T-cell (primary cell): Measurements from ENCODE around the gene GOLPH3L. TPM values are rescaled to one million over a fixed set of nuclear protein-coding genes. Genes with fewer than 3 reads are reported as not detected.
A peak's percentile ranks its signal among the peaks of the same experiment; 100 is the strongest.

Source experiments
- ATAC-seq, 4 experiments: fragments of 200-7000 bp in 3 of 4; fragments of 150-1000 bp in 1 of 4; cut with Tn5 transposase; replicated peaks in 1 of 4; 1 replicate in 3 of 4; 2 replicates in 1 of 4; pipeline ENCODE4 v1.10.0; 2021; ENCODE audit warnings: moderate library complexity in 3 of 4, mild to moderate bottlenecking in 2 of 4, moderate number of reproducible peaks in 1 of 4
- CTCF ChIA-PET, 2 donors: fragments of 300-600 bp; sonication (Branson Sonifier 250); formaldehyde crosslinking; loops; one replicate each; lab custom pipeline; 2022; ENCODE audit warnings: antibody characterized with exemption in 2 of 2; lab: Charles Lee
- POLR2A ChIA-PET, 2 donors: fragments of 300-600 bp; sonication (Branson Sonifier 250); formaldehyde crosslinking; loops; one replicate each; lab custom pipeline; 2022; ENCODE audit warnings: antibody characterized with exemption in 2 of 2; lab: Charles Lee
- DNase-seq, 35 experiments: peaks; one replicate each; pipeline versions ENCODE4 v3.0.0 to v3.0.0-alpha.2; 2013 to 2023
- H3K27ac ChIP-seq: one replicate; pipeline ENCODE4 v1.5.1; 2013; ENCODE audit warnings: low read length
- H3K27me3 ChIP-seq, 2 experiments: replicated peaks in 1 of 2; 1 replicate in 1 of 2; 2 replicates in 1 of 2; pipeline versions ENCODE4 v1.6.1 to v1.7.0; 2013; ENCODE audit warnings: low read length in 1 of 2, mixed read lengths in 1 of 2; ENCODE audit not compliant: control insufficient read depth in 2 of 2, insufficient read depth in 2 of 2; ENCODE audit errors: extremely low read depth in 1 of 2
- H3K36me3 ChIP-seq, 2 donors: 1 replicate in 1 of 2; 2 replicates in 1 of 2; pipeline versions ENCODE4 v1.6.1 to v1.7.0; 2013; ENCODE audit warnings: low read length in 1 of 2; ENCODE audit not compliant: control insufficient read depth in 2 of 2, insufficient read depth in 1 of 2; ENCODE audit errors: extremely low read depth in 1 of 2
- H3K4me1 ChIP-seq, 2 experiments: 1 replicate in 1 of 2; 2 replicates in 1 of 2; pipeline versions ENCODE4 v1.6.1 to v1.7.0; 2013; ENCODE audit warnings: low read length in 2 of 2, mixed read lengths in 1 of 2; ENCODE audit not compliant: insufficient read depth in 2 of 2, control insufficient read depth in 1 of 2; ENCODE audit errors: extremely low read depth in 1 of 2
- H3K4me3 ChIP-seq, 2 donors: 1 replicate in 1 of 2; 2 replicates in 1 of 2; pipeline versions ENCODE4 v1.5.1 to v1.7.0; 2013; ENCODE audit warnings: mild to moderate bottlenecking in 2 of 2, low read length in 1 of 2, moderate library complexity in 1 of 2; ENCODE audit not compliant: control insufficient read depth in 1 of 2; ENCODE audit errors: extremely low read depth in 1 of 2
- H3K9me3 ChIP-seq: 2 replicates; pipeline ENCODE4 v1.7.0; 2013
- H3K27ac Mint-ChIP-seq, 2 donors: one replicate each; pipeline ENCODE4 v1.8.0; 2020 to 2021; ENCODE audit warnings: mild to moderate bottlenecking in 2 of 2, mixed read lengths in 2 of 2
- H3K27me3 Mint-ChIP-seq, 2 donors: one replicate each; pipeline ENCODE4 v1.8.0; 2021 to 2022; ENCODE audit warnings: mixed read lengths in 2 of 2
- H3K36me3 Mint-ChIP-seq: one replicate; pipeline ENCODE4 v1.8.0; 2021; ENCODE audit warnings: mixed read lengths
- H3K4me1 Mint-ChIP-seq, 3 donors: one replicate each; pipeline ENCODE4 v1.8.0; 2020 to 2022; ENCODE audit warnings: mixed read lengths in 3 of 3, mild to moderate bottlenecking in 1 of 3
- H3K4me3 Mint-ChIP-seq, 3 donors: one replicate each; pipeline ENCODE4 v1.8.0; 2020 to 2022; ENCODE audit warnings: mild to moderate bottlenecking in 3 of 3, mixed read lengths in 3 of 3, moderate library complexity in 3 of 3
- H3K9me3 Mint-ChIP-seq, 3 donors: one replicate each; pipeline ENCODE4 v1.8.0; 2020 to 2022; ENCODE audit warnings: mixed read lengths in 3 of 3
- WGBS: methylation state at CpG from one replicate; pipeline ENCODE4 v1.1.5; 2013; ENCODE audit warnings: missing lambda C conversion rate; ENCODE audit not compliant: insufficient coverage; 5-methylcytosine and 5-hydroxymethylcytosine counted together
- total RNA-seq, 35 experiments: library from RNA in 6 of 35; stranded (reverse) in 6 of 35; fragments of 120-200 nt in 1 of 35; gene quantifications; one replicate each; pipeline versions ENCODE4 v1.2.1 to v1.2.4 and lab custom pipeline; 2013 to 2026

The GOLPH3L gene
- total RNA-seq (10 to 100 TPM; 10.2 to 23.7 (median 21.5) TPM), total RNA-seq (lab: John Stamatoyannopoulos, UW) (5.0 to 33.5 (median 15.4) reads per million in 29 experiments)
- total RNA-seq (2013), result 18.1 TPM

DNA sequence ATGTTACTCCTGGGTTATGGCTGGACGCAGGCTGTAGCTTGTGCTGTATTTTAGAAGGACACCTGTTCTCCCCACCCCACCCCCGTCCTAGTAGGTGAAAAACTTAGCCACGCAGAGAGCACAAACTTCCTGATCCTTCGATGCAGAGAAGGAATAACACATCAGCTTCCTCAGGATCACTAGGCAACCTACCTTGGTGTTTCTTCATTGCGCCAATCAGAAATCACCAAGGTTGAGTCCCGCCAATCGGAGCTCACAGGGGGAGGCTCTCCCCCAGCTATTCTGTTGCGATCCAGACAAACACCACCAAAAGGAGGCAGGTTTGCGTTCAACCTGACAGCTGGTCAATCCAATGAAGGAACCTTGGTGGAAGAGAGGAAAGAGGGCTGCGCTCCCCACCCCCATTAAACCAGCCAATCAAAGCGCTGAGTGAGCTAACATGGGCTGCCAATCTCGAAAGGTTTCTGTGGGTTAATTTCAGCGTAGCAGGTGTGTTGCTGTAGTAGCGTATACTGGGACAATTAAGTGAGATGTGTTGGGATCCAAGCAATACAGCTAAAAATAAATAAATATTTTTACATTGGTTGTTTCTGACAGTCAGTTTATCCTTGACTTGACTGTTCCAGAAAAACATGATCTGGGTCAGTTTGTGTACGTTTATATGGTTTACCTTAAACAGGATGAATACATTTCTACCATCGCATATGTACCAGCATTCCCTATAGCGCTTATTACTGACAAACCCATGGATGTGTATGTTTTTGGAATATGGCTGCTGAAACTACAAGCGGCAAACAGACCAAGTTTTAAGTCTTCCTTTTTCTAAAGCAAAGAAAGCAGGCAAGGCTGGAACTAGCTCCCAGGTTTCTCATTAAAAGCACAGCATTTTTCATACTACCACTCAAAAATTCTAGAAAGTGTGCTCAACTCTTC, at the start of gene GOLPH3L:
TSS of gene GOLPH3L (minus strand) at position 160 of the 933 bp plus-strand sequence. CDS start 2,316 bp downstream, outside the sequence.
- Mint-ChIP-seq H3K27me3 (no peaks in the 10 kb centered on the region), H3K4me1 (peaks cover 29 to 36% (median 31%) of the 10 kb centered on the region in 3 donors), H3K27ac (peak within 1 kb of the TSS; percentile 94 to 95), H3K9me3 (no peaks in the 10 kb centered on the region), H3K4me3 (peak within 1 kb of the TSS; percentile 94 to 99 (median 97)), H3K36me3 (peaks cover 17% of the 10 kb centered on the region)
- ChIA-PET CTCF (interaction anchor here (0.5 to 1.7 kb wide), 18 partner anchors 21 to 1337 kb away, joined by 3 to 16 read pairs (median 4); partner anchors contain the start of genes CTSS (in 1 of the 2), ENSA (in 1 of the 2), MCL1 (in 1 of the 2) and RPRD2 (in 1 of the 2)), POLR2A (interaction anchor here (0.5 to 1.6 kb wide), 31 partner anchors 9 to 1231 kb away, joined by 3 to 11 read pairs (median 4); partner anchors contain the start of genes ARNT (in 1 of the 2), ENSA (in 1 of the 2), MCL1 (in 1 of the 2) and PSMD4 (in 1 of the 2))
- no peaks in the 10 kb centered on the region for H3K9me3 ChIP-seq
- H3K36me3 ChIP-seq, result peaks cover 0 to 20% of the 10 kb centered on the region in 2 donors
- peaks cover 4 to 13% of the 10 kb centered on the region in 2 experiments for H3K4me1 ChIP-seq
- H3K4me3 ChIP-seq, result peak within 1 kb of the TSS; percentile 93 to 96
- WGBS, result 0% methylated on average over 3 of the region's 18 CpGs
- DNase-seq (peak; percentile 71 to 95 (median 90)), ATAC-seq (peak; percentile 99 to 100 (median 100))
- no peaks in the 10 kb centered on the region for H3K27me3 ChIP-seq
- H3K27ac ChIP-seq, result peak within 1 kb of the TSS; percentile 77

DNA sequence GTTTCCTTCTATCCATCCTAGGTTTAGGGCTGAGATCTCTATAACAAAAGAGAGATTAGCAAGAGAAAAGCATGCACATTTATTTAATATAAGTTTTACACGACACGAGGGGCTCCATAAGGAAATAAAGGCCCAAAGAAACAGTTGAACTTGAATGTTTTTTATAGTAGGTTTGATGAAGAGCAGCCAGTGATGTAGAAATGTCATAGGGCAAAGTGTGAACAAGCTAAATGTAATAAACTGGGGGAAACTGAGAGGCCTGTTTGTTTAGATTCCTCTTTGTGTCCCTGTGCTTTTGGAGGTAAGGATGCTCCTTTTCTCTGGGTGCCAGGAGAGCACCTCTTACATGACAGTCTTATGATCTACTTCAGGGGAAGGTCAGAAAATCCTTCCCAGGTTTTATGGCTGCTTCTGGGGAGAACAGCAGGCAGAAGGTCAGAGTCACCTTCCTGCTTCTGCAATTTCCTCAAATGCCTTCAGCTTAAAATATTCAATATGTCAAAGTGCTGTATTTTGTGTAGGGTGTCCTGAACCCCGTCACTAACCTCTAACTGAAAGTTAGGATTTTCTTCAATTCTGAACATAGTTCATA, 33.3 kb upstream of the GOLPH3L start:
- H3K27me3 Mint-ChIP-seq, result no peaks in the 10 kb centered on the region
- H3K4me1 Mint-ChIP-seq, result no peaks in the 10 kb centered on the region
- H3K27ac ChIP-seq, result no peak overlapping the region
- no peaks in the 10 kb centered on the region for H3K27me3 ChIP-seq
- ChIA-PET CTCF (no interaction called here), POLR2A (no interaction called here)
- H3K9me3 ChIP-seq, result no peaks in the 10 kb centered on the region
- no peak overlapping the region for H3K4me3 ChIP-seq
- no peaks in the 10 kb centered on the region for H3K9me3 Mint-ChIP-seq
- no peak overlapping the region for H3K4me3 Mint-ChIP-seq
- H3K27ac Mint-ChIP-seq, result no peak overlapping the region
- DNase-seq (no peak), ATAC-seq (no peak)
- peaks cover 26% of the 10 kb centered on the region for H3K36me3 Mint-ChIP-seq
- H3K4me1 ChIP-seq, result no peaks in the 10 kb centered on the region
- 80% methylated on average over 1 of the region's 3 CpGs for WGBS
- H3K36me3 ChIP-seq, result peaks cover 0 to 16% of the 10 kb centered on the region in 2 donors

DNA sequence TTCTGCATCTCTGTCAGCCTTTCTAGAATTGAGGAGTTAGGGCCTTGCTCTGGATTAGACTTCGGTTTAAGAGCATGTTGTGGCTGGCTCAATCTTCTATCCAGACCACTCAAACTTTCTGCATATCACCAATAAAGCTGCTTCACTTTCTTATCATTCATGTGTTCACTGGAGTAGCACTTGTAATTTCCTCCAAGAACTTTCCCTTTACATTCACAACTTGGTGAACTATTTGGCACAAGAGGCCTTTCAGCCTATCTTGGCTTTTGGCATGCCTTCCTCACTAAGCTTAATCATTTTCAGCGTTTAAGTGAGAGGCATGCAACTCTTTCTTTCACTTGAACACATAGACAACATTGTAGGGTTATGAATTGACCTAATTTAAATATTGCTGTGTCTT, 27.4 kb upstream of the GOLPH3L start:
- H3K27me3 Mint-ChIP-seq, result no peaks in the 10 kb centered on the region
- ATAC-seq (no peak), DNase-seq (no peak)
- no peaks in the 10 kb centered on the region for H3K36me3 ChIP-seq
- no peaks in the 10 kb centered on the region for H3K9me3 ChIP-seq
- CTCF ChIA-PET, result interaction anchor here in 1 of 2 donors (0.7 kb wide), 1 partner anchor 385 kb away, joined by 4 read pairs; no protein-coding TSS in a partner anchor
- WGBS, result 100% methylated on average over 1 of the region's 2 CpGs
- H3K4me3 ChIP-seq, result no peak overlapping the region
- H3K36me3 Mint-ChIP-seq, result no peaks in the 10 kb centered on the region
- H3K27ac Mint-ChIP-seq, result no peak overlapping the region
- H3K4me1 ChIP-seq, result no peaks in the 10 kb centered on the region
- H3K4me1 Mint-ChIP-seq, result no peaks in the 10 kb centered on the region
- no peak overlapping the region for H3K27ac ChIP-seq
- H3K9me3 Mint-ChIP-seq, result peaks cover 0 to 3% (median 0%) of the 10 kb centered on the region in 3 donors
- H3K27me3 ChIP-seq, result no peaks in the 10 kb centered on the region
- POLR2A ChIA-PET, result no interaction called here
- H3K4me3 Mint-ChIP-seq, result no peak overlapping the region

DNA sequence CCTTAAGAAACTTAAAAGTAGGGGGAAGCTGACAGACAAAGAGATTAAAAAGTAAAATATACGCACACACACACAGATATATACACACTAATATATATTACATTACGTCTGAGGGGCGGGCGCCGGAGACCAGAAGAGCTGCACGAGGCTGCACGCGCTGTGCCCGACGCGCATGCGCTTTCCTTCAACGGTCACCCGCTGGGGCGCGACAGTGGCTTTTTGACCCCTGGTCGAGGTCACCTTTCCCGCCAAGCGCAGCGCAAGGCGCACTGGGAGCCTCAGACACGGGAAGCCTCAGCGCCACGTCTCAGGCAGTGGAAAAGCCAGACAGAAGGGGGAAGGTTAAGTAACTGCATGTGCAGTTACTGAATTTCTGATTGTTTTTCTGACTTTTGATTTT, 23.7 kb upstream of the GOLPH3L start, which contains the start of gene HORMAD1:
TSS of gene HORMAD1 (minus strand) at position 193 of the 400 bp plus-strand sequence. CDS start 1,390 bp downstream, outside the sequence.
- peaks cover 0 to 3% (median 0%) of the 10 kb centered on the region in 3 donors for H3K9me3 Mint-ChIP-seq
- Histone ChIP-seq H3K27ac (no peak within 1 kb of the TSS), H3K4me3 (no peak within 1 kb of the TSS), H3K27me3 (no peaks in the 10 kb centered on the region), H3K4me1 (no peaks in the 10 kb centered on the region), H3K9me3 (no peaks in the 10 kb centered on the region), H3K36me3 (no peaks in the 10 kb centered on the region)
- ChIA-PET POLR2A (no interaction called here), CTCF (interaction anchor here in 1 of 2 donors (0.7 kb wide), 1 partner anchor 198 kb away, joined by 4 read pairs; no protein-coding TSS in a partner anchor)
- WGBS, result 96% methylated on average over 9 of the region's 24 CpGs
- ATAC-seq, result no peak
- H3K4me3 Mint-ChIP-seq, result no peak within 1 kb of the TSS
- no peaks in the 10 kb centered on the region for H3K27me3 Mint-ChIP-seq
- no peaks in the 10 kb centered on the region for H3K36me3 Mint-ChIP-seq
- DNase-seq, result no peak
- H3K4me1 Mint-ChIP-seq, result no peaks in the 10 kb centered on the region
- H3K27ac Mint-ChIP-seq, result no peak within 1 kb of the TSS

DNA sequence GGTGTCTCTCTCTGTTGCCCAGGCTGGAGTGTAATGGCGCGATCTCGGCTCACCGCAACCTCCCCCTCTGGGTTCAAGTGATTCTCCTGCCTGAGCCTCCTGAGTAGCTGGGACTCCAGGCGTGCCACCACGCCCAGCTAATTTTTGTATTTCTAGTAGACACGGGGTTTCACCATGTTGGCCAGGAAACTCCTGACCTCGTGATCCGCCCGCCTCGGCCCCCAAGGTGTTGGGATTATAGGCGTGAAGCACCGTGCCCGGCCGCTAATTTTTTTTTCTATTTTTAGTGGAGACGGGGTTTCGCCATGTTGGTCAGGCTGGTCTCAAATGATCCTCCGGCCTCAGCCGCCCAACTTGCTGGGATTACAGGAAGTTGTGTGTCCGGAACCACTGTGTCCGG, 23.1 kb upstream of the GOLPH3L start:
- no peaks in the 10 kb centered on the region for H3K4me1 Mint-ChIP-seq
- H3K4me1 ChIP-seq, result no peaks in the 10 kb centered on the region
- no peak overlapping the region for H3K4me3 Mint-ChIP-seq
- CTCF ChIA-PET, result no interaction called here
- WGBS, result 96% methylated on average over 14 of the region's 21 CpGs
- H3K27me3 ChIP-seq, result no peaks in the 10 kb centered on the region
- no peaks in the 10 kb centered on the region for H3K9me3 ChIP-seq
- DNase-seq (no peak), ATAC-seq (no peak)
- no peak overlapping the region for H3K27ac Mint-ChIP-seq
- no peaks in the 10 kb centered on the region for H3K36me3 ChIP-seq
- H3K27ac ChIP-seq, result no peak overlapping the region
- H3K36me3 Mint-ChIP-seq, result no peaks in the 10 kb centered on the region
- H3K4me3 ChIP-seq, result no peak overlapping the region
- peaks cover 0 to 3% (median 0%) of the 10 kb centered on the region in 3 donors for H3K9me3 Mint-ChIP-seq
- no peaks in the 10 kb centered on the region for H3K27me3 Mint-ChIP-seq
- POLR2A ChIA-PET, result no interaction called here
